GM19468 (cell line): ENCODE measurements around the gene SHD.
"Not testable (repeated sequence)": the region's sequence is repeated elsewhere in the genome, so short reads cannot be mapped to it uniquely, and the experiment has no call there.

Experiments
- ATAC-seq: cut with Tn5 transposase; IDR thresholded peaks from one replicate; pipeline ENCODE4 v1.9.1; 2021; ENCODE audit warnings: mild to moderate bottlenecking, moderate library complexity, moderate number of reproducible peaks; ENCODE audit not compliant: unreplicated experiment; ENCODE audit errors: extremely low read depth

Gene SHD

DNA sequence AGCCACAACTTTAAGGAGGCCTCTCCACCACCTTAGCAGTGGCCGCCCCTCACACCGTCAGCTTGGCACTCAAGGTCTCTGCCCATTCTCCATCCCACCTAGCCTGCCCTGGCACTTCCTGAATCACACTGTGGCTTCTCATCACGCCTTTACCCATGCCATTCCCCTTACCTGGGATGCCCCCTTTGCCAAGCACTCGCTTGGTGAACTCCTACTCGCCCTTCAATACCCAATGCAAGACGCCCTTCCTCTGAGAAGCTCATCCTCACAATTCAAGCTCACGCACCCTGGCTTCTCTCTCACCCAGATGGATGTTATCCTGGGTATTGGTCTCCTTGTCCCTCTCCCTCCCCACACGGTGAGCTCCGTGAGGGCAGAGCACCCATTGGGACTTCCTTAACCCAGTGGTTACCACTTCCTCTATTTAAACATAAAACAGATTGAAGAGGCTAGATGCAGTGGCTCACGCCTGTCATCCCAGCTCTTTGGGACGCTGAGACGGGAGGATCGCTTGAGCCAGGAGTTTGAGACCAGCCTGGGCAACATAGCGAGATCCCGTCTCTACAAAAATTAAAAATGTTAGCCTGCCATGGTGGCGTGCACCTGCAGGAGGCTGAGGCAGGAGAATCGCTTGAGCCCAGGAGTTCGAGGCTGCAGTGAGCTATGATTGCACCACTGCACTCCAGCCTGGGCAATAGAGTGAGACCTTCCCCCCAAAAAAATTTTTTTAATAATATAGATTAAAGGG is 12.6 kb upstream of the SHD start:
- no peak for ATAC-seq

DNA sequence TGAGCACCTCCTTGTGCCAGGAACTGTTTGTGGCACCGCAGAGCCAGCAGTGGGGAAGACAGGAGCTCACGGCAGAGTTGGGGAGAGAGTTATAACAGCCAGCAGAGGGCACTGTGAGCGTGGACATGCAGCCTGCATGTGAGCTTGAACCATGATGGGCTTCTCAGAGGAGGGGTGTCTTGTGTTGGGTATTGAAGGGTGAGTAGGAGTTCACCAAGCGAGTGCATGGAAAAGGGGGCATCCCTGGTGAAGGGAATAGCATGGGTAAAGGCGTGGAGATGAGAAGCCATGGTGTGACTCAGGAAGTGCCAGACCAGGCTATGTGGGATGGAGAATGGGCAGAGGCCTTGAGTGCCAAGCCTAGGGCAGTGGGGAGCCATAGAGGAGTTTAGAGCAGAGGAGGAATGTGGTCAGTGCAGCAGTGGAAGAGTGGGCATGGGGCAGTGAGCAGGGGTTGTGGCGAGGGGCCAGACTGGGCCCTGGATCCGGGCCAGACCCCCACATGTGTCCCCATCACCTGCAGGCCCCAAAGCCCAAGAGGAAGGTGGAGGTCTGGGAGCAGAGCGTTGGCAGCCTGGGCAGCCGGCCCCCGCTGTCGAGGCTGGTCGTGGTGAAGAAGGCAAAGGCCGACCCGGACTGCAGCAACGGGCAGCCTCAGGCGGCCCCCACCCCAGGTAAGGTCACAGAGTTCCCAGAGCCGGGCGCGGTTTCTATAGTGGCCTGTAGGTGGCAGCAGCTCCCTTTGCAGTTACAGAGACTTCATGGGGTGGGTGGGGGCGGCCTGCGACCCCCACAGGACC is 11.8 kb upstream of the SHD start:
- no peak for ATAC-seq

DNA sequence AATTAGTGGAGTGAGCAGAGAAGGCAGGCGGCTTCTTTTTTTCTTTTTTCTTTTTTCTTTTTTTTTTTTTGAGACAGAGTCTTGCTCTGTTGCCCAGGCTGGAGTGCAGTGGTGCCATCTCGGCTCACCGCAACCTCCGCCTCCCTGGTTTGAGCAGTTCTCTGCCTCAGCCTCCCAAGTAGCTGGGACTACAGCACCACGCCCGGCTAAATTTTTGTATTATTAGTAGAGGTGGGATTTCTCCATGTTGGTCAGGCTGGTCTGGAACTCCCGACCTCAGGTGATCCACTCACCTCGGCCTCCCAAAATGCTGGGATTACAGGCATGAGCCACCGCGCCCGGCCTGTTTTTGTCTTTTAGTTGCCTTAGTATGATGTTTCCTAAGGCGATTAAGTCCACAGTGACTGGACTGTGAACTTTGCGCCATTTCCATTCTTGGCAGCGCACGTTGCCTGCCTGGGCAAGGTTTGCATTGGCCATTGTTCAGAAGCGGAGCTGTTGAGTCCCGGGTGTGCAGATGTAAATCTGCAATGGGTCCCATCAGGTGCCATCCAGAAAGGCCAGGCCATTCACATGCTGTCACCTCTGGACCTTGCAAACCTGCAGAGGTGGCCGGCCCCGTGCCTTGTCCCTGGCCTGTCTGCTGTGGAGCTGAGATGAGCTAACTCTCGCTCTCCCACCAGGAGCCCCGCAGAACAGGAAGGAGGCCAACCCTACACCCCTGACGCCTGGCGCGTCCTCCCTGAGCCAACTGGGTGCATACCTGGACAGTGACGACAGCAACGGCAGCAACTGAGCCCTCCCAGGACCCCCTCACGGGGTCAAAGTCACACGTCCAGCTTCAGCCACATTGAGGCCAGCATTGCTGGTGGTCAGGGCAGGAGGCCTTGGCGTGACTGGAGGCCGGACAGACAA is 10.9 kb upstream of the SHD start:
- no peak for ATAC-seq

DNA sequence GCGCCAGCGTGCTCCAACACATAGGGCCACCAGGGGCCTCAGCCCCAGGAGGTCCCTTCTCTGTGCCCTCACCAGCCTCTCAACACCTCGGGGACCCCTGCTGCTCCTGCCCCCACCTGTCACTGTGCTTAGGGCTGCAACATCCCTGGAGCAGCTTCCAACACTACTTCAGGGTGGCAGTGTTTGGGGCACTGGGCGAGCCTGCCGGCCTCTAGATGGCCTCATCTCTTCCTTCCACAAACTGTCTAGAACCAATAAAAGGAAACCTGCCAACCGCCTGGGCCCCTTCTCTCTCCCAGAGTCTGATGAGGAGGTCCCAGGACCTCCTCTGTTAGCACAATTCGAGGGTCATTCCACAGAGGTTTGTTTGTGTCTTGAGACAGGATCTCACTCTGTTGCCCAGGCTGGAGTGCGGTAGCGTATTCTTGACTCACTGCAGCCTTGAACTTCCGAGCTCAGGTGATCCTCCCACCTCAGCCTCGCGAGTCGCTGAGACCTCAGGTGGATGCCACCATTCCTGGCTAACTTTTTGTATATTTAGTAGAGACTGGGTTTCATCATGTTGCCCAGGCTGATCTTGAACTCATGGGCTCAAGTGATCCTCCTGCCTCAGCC is 10.1 kb upstream of the SHD start:
- ATAC-seq: no peak

DNA sequence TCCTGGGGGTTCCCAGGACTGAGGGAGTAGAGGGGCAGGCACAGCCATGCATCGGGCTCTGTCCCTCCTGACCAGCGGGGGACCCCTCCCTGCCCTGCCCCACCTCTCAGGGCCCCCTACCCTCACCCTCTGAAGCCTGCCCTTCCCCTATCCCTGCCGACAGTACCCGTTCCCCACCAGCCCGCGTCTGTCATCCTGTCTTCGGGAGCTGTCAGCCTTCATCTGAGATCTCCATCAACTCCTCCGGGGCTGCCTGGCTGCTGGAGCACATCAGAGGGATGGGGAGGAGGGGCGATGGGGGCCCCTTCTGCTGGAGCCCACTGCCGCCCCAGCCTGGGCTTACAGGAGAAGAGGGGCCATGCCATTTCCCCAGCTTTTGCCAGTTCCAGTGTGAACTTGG is 6.2 kb upstream of the SHD start:
- ATAC-seq: no peak

DNA sequence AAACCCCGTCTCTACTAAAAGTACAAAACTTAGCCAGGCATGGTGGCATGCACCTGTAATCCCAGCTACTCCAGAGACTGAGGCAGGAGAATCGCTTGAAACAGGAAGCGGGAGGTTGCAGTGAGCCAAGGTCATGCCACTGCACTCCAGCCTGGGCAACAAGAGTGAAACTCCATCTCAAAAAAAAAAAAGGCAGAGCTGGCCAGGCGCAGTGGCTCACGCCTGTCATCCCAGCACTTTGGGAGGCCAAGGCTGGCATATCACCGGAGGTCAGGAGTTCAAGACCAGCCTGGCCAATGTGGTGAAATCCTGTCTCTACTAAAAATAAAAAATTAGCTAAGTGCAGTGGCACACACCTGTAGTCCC is 4.8 kb upstream of the SHD start:
- not testable (repeated sequence) for ATAC-seq

DNA sequence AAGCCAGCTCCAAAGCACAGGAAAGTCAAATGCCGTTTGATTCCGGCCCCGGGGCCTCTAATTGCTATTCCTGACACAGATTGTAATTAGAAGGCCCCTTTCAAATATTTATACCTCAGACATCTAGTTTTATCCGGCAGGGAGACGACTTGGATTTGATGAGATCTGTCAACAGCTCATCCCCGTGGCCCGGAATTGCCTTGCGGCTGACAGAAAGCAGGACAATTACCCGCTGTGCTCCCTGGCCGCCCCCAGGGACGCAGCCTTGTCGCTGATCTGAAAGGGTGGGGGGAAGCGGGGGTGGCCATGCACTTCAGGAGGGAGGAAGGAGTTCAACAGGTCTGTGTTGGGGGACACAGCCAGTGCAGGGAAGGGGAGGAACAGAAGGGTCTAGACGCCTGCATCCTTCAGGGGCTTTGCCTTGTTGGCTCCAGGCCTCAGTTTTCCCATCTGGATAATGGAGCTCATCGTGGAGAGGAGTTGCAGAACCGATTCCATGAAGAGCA is 1.8 kb upstream of the SHD start:
- ATAC-seq: no peak

DNA sequence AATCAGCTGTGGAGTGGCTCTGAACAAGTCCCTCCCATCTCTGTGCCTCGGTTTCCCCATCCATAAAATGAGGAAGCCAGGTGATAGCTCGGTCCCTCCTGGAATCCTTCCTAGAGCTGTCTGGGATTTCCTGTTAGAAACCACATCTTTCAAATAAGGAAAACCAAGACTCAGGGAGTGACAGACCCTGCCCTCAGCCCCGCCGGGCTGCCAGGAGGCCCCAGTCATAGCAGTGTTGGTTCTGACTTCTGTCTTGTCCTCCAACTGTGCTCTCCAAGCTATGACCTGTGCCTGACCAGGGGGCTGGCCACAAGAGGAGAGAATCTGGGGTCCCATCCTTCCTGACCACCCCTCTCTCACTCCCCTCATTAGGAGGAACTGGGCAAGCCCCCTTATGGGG is 1.1 kb upstream of the SHD start:
- no peak for ATAC-seq

DNA sequence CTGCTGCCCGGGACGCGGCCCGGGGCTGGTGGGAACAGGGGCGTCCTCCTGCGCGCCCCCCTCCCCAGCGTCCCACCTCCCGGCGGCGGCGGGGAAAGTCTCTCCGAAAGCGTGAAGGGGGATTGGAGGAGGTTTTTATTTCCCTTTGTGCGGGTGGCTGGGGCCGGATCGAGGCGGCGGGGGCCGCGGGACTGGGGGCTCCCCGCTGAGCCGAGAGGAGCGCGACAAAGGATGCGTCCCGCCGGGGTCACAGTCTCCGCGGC is 132 bp downstream of the SHD start:
- ATAC-seq: no peak

DNA sequence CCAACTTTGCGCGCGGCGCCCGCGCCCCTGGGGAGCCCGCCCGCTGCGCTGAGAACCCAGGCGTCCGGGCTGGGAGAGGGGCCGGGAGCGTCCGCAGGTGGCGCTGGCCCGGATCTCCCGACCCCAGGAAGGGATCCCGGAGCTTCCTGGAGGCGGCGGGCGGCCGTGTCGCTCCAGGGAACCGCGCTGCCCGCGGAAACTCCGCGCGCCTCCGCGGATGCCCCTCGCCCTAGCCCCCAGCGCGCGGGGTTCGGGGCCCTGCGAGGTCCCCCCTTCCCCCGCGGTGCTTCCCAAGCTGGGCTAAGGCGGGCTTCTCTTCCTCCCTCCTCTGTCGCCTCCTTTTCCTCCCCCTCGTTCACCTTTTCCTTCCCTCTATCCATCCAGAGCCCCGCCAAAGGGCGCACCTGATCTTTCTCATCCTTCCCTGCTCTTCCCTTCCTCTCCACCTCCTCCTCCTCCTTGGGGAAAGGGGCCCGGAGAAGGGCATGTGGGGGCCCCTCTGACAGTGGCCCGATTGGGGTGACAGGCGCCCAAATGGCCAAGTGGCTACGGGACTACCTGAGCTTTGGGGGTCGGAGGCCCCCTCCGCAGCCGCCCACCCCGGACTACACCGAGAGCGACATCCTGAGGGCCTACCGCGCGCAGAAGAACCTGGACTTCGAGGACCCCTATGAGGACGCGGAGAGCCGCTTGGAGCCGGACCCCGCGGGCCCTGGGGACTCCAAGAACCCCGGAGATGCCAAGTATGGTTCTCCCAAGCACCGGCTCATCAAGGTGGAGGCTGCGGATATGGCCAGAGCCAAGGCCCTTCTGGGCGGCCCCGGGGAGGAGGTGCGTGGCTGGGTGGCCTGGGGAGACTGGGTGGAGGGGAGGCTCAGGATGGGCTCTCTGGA is 710 bp downstream of the SHD start:
- no peak for ATAC-seq

DNA sequence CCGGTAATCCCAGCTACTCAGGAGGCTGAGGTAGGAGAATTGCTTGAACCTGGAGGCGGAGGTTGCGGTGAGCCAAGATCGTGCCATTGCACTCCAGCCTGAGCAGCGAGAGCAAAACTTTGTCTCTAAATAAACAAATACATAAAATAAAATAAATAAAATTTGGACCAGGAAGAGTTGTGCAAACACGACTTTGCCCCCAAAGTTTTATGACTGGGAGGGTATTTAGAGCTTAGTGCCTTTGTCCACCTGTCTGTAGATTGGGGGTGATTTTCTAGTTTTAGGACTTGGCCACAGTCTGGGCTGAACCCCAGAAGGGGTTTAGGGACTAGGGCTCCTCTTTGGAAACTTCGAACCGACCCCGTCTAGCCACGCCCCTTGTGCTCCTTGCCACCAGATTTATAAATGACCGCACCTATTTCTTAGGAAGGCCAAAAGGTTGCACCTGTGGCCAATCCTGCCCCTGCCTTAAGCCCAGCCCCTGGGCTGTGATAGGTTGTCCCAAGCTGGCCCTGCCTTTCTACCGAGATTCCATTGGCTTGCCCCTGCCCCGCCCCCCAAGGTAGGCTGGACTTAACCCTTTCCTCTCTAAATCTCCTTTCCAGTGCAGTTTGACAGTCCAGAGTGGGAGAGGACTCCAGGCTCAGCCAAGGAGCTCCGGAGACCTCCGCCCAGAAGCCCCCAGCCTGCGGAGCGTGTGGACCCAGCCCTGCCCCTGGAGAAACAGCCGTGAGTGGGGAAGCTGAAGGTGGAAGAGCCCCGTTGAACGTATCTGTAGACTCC is 5.3 kb downstream of the SHD start:
- ATAC-seq: no peak

DNA sequence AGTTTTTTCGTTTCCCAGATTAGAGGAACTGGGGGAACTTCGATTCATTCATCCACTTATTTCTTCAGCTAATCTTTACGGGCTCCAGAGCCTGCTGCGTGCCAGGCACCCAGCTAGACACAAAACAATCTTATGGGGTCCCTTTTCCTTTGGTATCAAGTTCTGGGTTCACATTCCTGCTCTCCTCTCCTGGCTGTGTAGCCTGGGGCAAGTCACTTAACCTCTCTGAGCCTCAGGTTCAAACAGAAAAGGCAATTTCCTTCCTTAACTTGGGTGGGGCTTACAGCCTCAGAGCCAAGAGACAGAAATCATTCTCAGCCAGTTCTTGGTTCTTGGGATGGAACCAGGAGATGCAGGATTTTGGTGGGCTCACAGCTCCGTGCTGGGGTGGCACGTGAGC is 5.9 kb downstream of the SHD start:
- ATAC-seq: no peak

DNA sequence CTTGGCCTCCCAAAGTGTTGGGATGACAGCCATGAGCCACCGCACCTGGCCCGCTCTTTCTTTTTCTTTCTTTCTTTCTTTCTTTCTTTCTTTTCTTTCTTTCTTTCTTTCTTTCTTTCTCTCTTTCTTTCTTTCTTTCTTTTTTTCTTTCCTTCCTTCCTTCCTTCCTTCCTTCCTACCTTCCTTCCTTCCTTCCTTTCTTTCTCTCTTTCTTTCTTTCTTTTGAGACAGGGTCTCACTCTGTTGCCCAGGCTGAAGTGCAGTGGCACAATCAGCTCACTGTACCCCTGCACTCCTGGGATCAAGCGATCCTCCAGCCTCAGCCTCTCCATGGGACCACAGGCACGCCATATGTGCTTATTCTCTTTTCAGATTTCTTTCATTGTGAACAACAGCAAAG is 7.1 kb downstream of the SHD start:
- ATAC-seq: not testable (repeated sequence)

DNA sequence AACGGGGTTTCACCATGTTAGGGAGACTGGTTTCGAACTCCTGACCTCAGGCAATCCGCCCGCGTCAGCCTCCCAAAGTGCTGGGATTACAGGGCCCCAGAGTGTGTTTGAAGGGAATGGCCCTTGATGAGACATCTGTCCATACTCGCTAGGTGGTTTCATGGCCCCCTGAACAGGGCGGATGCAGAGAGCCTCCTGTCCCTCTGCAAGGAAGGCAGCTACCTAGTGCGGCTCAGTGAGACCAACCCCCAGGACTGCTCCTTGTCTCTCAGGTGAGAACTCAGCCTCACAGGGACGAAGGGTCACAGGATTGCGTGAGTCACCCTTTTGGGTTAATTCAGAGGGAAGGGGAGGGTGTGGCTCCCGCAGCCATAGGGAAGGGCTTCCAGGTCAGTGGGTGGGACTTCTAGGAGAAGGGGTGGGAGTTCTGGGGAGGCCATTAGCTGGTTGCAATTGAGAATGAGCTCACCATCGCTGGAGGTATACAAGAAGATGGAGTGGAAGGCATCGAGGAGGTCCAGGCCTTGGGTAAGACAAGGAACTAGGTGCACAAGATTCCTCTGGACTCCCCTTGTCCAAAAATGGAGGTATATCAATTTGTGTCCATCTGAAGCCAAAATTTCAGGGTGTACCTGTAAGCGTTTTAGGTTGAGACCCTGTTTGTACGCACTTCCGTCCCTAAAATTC is 9.2 kb downstream of the SHD start:
- ATAC-seq: no peak

DNA sequence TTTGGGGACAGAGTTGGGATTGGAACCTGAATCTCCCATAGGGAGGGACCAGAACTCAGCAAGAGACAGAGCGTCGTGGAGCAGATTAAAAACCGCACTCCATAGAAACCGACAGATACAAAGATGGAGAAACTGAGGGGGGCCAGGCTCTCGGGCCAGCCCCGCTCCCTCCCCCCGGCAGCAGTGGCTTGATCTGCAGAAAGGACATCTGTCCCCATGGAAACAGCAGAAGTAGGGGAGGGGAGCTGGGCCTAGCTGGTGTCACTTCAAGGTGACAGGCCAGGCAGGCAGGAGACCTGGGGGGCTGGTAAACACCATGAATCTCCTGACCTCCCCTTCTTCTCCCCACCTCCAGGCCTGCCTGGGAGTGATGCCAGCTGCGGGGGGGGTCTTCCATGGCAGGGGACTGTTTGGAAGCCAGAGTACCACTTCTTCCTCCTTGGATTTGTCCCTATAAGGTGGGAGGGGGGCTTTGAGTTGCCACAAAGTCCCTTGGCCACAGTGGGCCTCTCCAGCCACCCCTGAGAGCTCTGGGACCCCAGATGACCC is 12.2 kb downstream of the SHD start:
- no peak for ATAC-seq

DNA sequence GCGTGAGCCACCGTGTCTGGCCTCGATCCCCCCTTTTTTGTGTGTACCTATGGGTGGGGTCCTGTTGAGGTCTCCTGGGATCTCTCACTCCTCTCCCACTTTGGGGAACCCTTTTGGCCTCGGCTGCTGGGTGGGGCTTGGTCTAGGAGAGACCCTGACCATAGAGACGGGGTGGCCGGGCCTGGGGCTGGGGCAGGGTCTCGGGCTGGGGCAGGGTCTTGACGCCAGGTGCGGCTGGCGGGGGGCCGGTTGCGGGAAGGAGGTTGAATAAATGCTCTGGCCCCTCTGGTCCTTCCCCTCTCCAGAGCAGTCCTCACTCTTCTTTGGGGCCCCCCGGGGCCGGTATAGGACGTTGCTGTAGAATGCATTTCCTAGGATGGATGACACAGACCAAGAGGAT is 13.4 kb downstream of the SHD start:
- no peak for ATAC-seq

DNA sequence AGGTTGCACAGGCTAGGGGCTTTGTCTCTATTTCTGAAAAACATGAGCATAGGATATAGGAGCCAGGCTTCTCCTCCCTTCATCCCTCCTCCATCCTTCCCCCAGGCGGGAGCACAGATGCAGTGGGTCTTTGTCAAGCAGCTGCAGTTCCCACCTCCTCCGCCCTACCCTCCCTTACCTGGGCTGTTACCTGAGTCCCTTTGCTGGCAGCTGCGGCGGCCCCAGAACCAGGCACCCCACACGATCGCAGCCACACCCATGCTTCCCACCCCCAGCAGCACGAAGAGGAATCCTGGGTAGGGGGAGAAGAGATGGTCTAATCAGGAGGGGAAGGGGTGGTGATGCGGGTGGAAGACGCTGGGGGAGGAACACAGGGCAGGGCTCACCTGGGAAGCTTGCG is 15.3 kb downstream of the SHD start:
- no peak for ATAC-seq
